OCI-LY3 (cell line): ENCODE measurements around the gene BRICD5.

Experiments
- H2AFZ ChIP-seq: fragments of 200-600, 300-600 bp; shearing (Covaris generic); 2 replicates; pipeline ENCODE4 v1.6.0; 2014; ENCODE audit warnings: antibody characterized with exemption, low read depth, low read length
- H3K27ac ChIP-seq: fragments of 200-600, 300-600 bp; sonication (generic); 2 replicates; pipeline ENCODE4 v1.5.1; 2014; ENCODE audit warnings: mild to moderate bottlenecking, low read length, moderate library complexity, mixed read lengths
- H3K27me3 ChIP-seq: fragments of 200-600, 300-600 bp; sonication (generic); 2 replicates; pipeline ENCODE4 v1.6.1; 2014; ENCODE audit warnings: low read depth, low read length, mixed read lengths
- H3K36me3 ChIP-seq: fragments of 200-600, 300-600 bp; sonication (generic); replicated peaks from 2 replicates; pipeline ENCODE3; 2014; ENCODE audit warnings: low read depth, low read length, mixed read lengths
- H3K4me1 ChIP-seq: fragments of 300-600, 200-600 bp; sonication (generic); 2 replicates; pipeline ENCODE4 v1.6.1; 2014; ENCODE audit warnings: low read length, mixed read lengths
- H3K4me2 ChIP-seq: fragments of 200-600, 300-600 bp; sonication (generic); 2 replicates; pipeline ENCODE4 v1.6.1; 2014; ENCODE audit warnings: low read length, mixed read lengths
- H3K4me3 ChIP-seq: fragments of 300-600, 200-600 bp; sonication (generic); 2 replicates; pipeline ENCODE4 v1.5.1; 2014; ENCODE audit warnings: antibody characterized with exemption, mild to moderate bottlenecking, low read length, moderate library complexity
- H3K79me2 ChIP-seq: fragments of 300-600, 200-600 bp; shearing (Covaris generic); 2 replicates; pipeline ENCODE4 v1.6.1; 2014; ENCODE audit warnings: mild to moderate bottlenecking, low read length, mixed read lengths
- H3K9ac ChIP-seq: fragments of 300-600, 200-600 bp; shearing (Covaris generic); 2 replicates; pipeline ENCODE4 v1.6.0; 2014; ENCODE audit warnings: mild to moderate bottlenecking, low read length, moderate library complexity
- H3K9me3 ChIP-seq: fragments of 200-600, 300-600 bp; shearing (Covaris generic); 2 replicates; pipeline ENCODE4 v1.6.1; 2014; ENCODE audit warnings: low read length, mixed read lengths; ENCODE audit not compliant: insufficient read depth
- H4K20me1 ChIP-seq: fragments of 200-600, 300-600 bp; sonication (generic); 2 replicates; pipeline ENCODE4 v1.6.1; 2016; ENCODE audit warnings: low read length, mixed read lengths; ENCODE audit not compliant: insufficient read depth
- CTCF ChIP-seq: fragments of 200-600, 300-600 bp; sonication (generic); IDR thresholded peaks from 2 replicates; pipeline ENCODE4 v1.5.1; 2014; ENCODE audit warnings: antibody characterized with exemption, low read length, low read depth
- EZH2phosphoT487 ChIP-seq: fragments of 200-600 bp; shearing (Covaris generic); IDR thresholded peaks from 2 replicates; pipeline ENCODE4 v1.6.1; 2018; ENCODE audit warnings: antibody characterized with exemption, mixed run types, low read depth

BRICD5 gene

DNA sequence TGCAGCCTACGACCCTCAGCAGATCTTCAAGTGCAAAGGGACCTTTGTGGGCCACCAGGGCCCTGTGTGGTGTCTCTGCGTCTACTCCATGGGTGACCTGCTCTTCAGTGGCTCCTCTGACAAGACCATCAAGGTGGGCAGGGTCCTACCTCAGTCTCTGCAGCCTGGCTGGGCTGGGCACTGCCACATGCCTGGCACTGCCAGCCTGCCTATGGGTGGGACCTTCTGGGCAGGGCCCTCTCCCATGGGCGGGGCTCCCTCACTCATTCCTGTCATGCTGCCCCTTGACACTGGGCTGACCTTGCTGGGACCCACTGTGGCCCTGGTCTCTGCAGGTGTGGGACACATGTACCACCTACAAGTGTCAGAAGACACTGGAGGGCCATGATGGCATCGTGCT, 36.7 kb downstream of the BRICD5 start:
- Histone ChIP-seq H3K9me3 (no peaks in the 10 kb centered on the region), H4K20me1 (no peaks in the 10 kb centered on the region), H3K27me3 (no peaks in the 10 kb centered on the region), H3K4me3 (no peak overlapping the region), H3K9ac (no peak overlapping the region), H3K4me1 (no peaks in the 10 kb centered on the region), H3K79me2 (no peaks in the 10 kb centered on the region), H3K36me3 (peaks cover 17% of the 10 kb centered on the region), H3K4me2 (no peak overlapping the region), H2AFZ (no peak overlapping the region), H3K27ac (no peak overlapping the region)
- TF ChIP-seq CTCF (no peak), EZH2phosphoT487 (no peak)

DNA sequence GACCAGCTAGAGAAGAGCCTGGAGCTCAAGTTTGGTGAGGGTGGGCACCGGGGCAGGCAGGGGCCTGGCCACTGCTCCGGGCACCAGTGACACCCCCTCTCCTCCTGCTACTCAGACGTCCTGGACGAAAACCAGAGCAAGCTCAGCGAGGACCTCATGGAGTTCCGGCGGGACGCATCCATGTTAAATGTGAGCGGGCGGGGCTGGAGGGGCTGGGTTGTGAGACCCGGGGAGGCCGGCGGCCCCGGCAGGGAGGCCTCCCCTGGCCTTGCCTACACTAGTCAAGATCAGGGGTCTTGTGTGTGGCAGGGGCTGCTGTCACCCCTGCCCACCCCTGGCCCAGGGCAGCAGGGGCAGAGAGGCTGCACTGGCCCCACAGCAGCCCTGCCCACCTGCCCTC, 37.3 kb downstream of the BRICD5 start:
- no peaks in the 10 kb centered on the region for H3K4me1 ChIP-seq
- H3K27me3 ChIP-seq = no peaks in the 10 kb centered on the region
- H3K36me3 ChIP-seq = peaks cover 15% of the 10 kb centered on the region
- no peak overlapping the region for H2AFZ ChIP-seq
- no peak overlapping the region for H3K9ac ChIP-seq
- TF ChIP-seq CTCF (no peak), EZH2phosphoT487 (no peak)
- no peak overlapping the region for H3K4me2 ChIP-seq
- H4K20me1 ChIP-seq = no peaks in the 10 kb centered on the region
- H3K79me2 ChIP-seq = no peaks in the 10 kb centered on the region
- H3K9me3 ChIP-seq = no peaks in the 10 kb centered on the region
- no peak overlapping the region for H3K27ac ChIP-seq
- no peak overlapping the region for H3K4me3 ChIP-seq

- Histone ChIP-seq H3K27me3 (no peaks in the 10 kb centered on the region), H2AFZ (no peak overlapping the region), H3K79me2 (no peaks in the 10 kb centered on the region), H4K20me1 (no peaks in the 10 kb centered on the region), H3K4me1 (no peaks in the 10 kb centered on the region), H3K9ac (no peak overlapping the region), H3K4me3 (no peak overlapping the region), H3K4me2 (no peak overlapping the region), H3K36me3 (peaks cover 18% of the 10 kb centered on the region), H3K9me3 (no peaks in the 10 kb centered on the region), H3K27ac (no peak overlapping the region)
- TF ChIP-seq CTCF (no peak), EZH2phosphoT487 (no peak)
Measured at GRCh38 chr16:2172688-2173335, 37.9 kb downstream of the BRICD5 start.

- H3K36me3 ChIP-seq = peaks cover 23% of the 10 kb centered on the region
Measured at GRCh38 chr16:2171601-2172178, 39.0 kb downstream of the BRICD5 start.

More at GRCh38 chr16:2171601-2172178, 39.0 kb downstream of the BRICD5 start:
- TF ChIP-seq CTCF = no peak
- TF ChIP-seq EZH2phosphoT487 = no peak
- H3K4me1 ChIP-seq = no peaks in the 10 kb centered on the region
- no peaks in the 10 kb centered on the region for H3K79me2 ChIP-seq
- no peak overlapping the region for H3K4me2 ChIP-seq
- no peaks in the 10 kb centered on the region for H3K27me3 ChIP-seq
- no peak overlapping the region for H2AFZ ChIP-seq
- no peaks in the 10 kb centered on the region for H3K9me3 ChIP-seq
- no peak overlapping the region for H3K27ac ChIP-seq
- no peak overlapping the region for H3K9ac ChIP-seq
- H3K4me3 ChIP-seq = no peak overlapping the region
- H4K20me1 ChIP-seq = no peaks in the 10 kb centered on the region
